IPS-20b (cell line): ENCODE results near the gene TOP2B.

Source experiments
- H3K27ac ChIP-seq: one replicate; pipeline ENCODE4 v1.5.1; 2013; ENCODE audit warnings: low read length
- H3K27me3 ChIP-seq: 2 replicates; pipeline ENCODE4 v1.6.1; 2013; ENCODE audit warnings: mild to moderate bottlenecking, low read length, inconsistent platforms; ENCODE audit not compliant: insufficient read depth
- H3K36me3 ChIP-seq: 2 replicates; pipeline ENCODE4 v1.6.1; 2013; ENCODE audit warnings: low read depth, mild to moderate bottlenecking, inconsistent platforms, low read length, moderate library complexity; ENCODE audit not compliant: insufficient read depth
- H3K4me1 ChIP-seq: 2 replicates; pipeline ENCODE4 v1.6.1; 2013; ENCODE audit warnings: mild to moderate bottlenecking, control low read depth, inconsistent platforms, low read length, moderate library complexity; ENCODE audit not compliant: insufficient read depth
- H3K4me3 ChIP-seq: 2 replicates; pipeline ENCODE4 v1.5.1; 2013; ENCODE audit warnings: mild to moderate bottlenecking, low read length, inconsistent platforms
- H3K9ac ChIP-seq: 2 replicates; pipeline ENCODE4 v1.6.1; 2013; ENCODE audit warnings: low read depth, mild to moderate bottlenecking, inconsistent platforms, low read length, moderate library complexity
- H3K9me3 ChIP-seq: 2 replicates; pipeline ENCODE4 v1.6.1; 2013; ENCODE audit warnings: mild to moderate bottlenecking, low read depth, low read length, inconsistent platforms; ENCODE audit not compliant: insufficient read depth

TOP2B gene

DNA sequence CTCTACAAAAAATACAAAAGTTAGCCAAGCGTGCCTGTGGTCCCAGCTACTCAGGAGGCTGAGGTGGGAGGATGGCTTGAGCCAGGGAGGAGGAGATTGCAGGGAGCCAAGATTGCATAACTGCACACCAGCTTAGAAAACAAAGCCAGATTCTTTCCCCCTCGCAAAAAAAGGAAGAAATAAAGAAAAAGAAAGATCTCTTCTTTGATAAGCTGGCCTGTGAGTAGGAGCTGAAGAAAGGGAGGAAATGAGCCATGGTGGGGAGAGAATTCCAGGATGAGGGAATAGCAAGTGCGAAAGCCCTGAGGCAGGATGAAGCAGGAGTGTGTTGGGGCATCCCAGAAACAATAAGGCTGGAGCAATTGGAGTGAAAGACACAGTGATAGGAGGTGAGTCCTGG is 24.5 kb upstream of the TOP2B start:
- no peak overlapping the region for H3K9ac ChIP-seq
- no peaks in the 10 kb centered on the region for H3K4me1 ChIP-seq
- no peaks in the 10 kb centered on the region for H3K27me3 ChIP-seq
- H3K36me3 ChIP-seq: no peaks in the 10 kb centered on the region
- no peaks in the 10 kb centered on the region for H3K9me3 ChIP-seq
- H3K27ac ChIP-seq: no peak overlapping the region
- H3K4me3 ChIP-seq: no peak overlapping the region

DNA sequence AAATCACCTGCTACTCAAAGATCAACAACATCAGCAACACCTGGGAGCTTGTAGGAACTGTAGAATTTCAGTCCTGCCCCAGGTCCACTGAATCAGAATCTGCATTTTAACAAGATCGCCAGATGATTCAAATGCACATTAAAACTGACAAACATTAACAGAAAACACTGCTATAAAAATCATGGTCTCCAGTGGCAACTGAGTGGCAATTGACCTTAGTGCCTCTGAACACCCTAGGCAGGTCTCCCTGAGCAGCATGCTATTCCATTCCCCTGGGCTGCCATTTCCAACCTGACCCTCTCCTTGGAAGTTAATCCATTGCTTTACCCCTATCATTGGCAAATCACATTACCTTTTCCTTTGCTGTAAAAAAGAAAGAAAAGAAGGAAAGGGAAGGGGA is 23.0 kb upstream of the TOP2B start:
- H3K9me3 ChIP-seq: no peaks in the 10 kb centered on the region

DNA sequence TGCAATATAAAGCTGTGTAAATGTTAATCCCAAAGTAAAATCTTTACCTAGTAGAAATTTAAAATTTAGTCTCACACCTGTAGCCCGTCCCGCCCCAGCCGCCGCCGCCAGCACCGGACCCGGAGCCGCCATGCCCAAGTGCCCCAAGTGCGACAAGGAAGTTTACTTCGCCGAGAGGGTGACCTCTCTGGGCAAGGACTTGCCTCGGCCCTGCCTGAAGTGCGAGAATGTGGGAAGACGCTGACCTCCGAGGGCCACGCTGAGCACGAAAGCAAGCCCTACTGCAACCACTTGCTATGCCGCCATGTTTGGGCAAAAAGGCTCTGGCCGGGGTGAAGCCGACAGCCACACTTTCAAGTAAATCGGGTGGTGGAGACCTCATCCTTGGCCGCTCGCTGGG is 22.1 kb upstream of the TOP2B start:
- Histone ChIP-seq H3K36me3 (no peaks in the 10 kb centered on the region), H3K9me3 (no peaks in the 10 kb centered on the region), H3K27ac (no peak overlapping the region), H3K4me3 (no peak overlapping the region), H3K9ac (no peak overlapping the region), H3K27me3 (no peaks in the 10 kb centered on the region), H3K4me1 (no peaks in the 10 kb centered on the region)

More for the DNA sequence above, 23.0 kb upstream of the TOP2B start:
- H3K36me3 ChIP-seq: no peaks in the 10 kb centered on the region
- H3K4me1 ChIP-seq: no peaks in the 10 kb centered on the region
- no peak overlapping the region for H3K4me3 ChIP-seq
- no peaks in the 10 kb centered on the region for H3K27me3 ChIP-seq
- H3K27ac ChIP-seq: no peak overlapping the region
- no peak overlapping the region for H3K9ac ChIP-seq

DNA sequence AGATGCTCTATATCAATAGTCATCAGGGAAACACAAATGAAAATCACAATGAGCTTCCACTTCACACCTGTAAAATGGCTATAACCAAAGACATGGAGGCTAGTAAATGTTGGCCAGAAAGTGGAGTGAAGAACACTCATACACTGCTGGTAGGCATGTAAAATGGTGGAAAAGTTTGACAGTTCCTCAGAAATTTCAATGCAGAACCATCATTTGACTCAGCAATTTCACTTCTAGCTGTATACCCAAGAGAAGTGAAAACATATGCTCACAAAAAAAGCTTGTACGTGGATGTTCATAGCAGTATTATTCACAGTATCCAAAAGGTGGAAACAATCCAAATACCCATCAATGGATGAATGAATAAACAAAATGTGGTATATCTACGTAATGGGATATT is 19.2 kb upstream of the TOP2B start:
- Histone ChIP-seq H3K36me3 (no peaks in the 10 kb centered on the region), H3K9me3 (no peaks in the 10 kb centered on the region), H3K27me3 (no peaks in the 10 kb centered on the region), H3K4me1 (no peaks in the 10 kb centered on the region), H3K27ac (no peak overlapping the region), H3K9ac (no peak overlapping the region), H3K4me3 (no peak overlapping the region)

DNA sequence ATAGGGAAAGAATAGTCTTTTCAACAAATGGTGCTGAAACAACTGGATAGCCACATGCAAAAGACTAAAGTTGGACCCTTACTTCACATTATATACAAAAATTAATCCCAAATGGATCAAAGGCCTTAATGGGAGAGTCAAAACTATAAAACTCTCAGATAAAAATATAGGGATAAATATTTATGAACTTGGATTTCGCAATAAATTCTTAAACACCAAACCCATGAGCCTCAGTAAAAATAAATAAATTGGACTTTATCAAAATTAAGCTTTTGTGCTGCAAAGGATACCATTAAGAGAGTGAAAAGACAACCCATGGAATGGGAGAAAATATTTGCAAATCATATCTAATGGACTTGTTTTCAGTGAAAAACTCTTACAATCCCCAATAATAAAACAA is 18.7 kb upstream of the TOP2B start:
- no peaks in the 10 kb centered on the region for H3K4me1 ChIP-seq
- no peak overlapping the region for H3K4me3 ChIP-seq
- no peaks in the 10 kb centered on the region for H3K36me3 ChIP-seq
- no peak overlapping the region for H3K9ac ChIP-seq
- H3K27me3 ChIP-seq: no peaks in the 10 kb centered on the region
- H3K27ac ChIP-seq: no peak overlapping the region
- H3K9me3 ChIP-seq: no peaks in the 10 kb centered on the region

DNA sequence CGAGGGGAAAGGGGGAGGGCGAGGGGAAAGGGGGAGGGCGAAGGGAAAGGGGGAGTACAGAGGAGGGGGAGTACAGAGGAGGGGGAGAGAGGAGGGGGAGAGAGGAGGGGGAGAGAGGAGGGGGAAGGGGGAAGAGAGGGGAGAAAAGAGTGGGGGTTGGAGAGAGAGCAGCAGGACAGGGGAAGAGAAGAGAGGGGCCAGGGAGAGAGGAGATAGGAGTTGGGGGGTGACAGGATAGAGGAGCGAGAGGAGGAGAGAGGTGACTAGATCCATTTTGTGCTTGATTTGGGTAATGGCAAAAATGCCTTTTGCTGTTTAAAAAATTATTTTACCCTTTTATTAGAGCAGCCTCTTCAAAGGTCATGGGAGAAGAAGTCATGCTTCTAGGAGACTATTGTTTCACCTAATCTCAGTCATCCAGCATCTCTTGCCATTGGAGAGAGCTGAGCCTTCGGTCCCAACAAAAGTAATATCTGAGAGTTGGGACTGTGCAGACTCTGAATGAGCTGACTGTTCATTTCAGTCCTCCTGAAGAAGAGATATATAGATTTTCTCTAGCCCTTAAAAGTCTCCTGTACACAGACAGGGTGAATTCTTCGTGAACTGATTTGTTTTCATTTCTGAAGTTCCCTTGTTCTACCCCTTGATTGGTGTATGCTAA is 15.1 kb upstream of the TOP2B start:
- no peaks in the 10 kb centered on the region for H3K36me3 ChIP-seq
- no peak overlapping the region for H3K27ac ChIP-seq
- H3K9ac ChIP-seq: no peak overlapping the region
- no peaks in the 10 kb centered on the region for H3K4me1 ChIP-seq
- H3K27me3 ChIP-seq: no peaks in the 10 kb centered on the region
- no peak overlapping the region for H3K4me3 ChIP-seq
- no peaks in the 10 kb centered on the region for H3K9me3 ChIP-seq

DNA sequence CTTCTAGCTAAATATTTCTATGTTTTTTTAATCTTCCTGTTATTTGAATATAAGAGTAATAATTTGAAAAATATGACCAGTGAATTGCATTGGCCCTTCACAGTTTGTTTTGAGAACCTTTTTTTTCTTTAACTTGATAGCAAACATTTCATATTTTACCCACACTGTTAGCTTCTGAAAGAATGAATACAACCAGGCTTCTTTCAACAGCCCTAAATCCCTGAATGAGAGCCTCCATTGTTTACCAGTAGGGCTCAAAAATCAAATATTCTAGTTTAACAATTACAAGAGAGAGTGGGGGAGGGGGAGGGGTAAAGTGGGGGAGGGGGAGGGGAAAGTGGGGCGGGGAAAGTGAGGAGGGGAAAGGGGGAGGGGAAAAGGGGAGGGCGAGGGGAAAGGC is 14.5 kb upstream of the TOP2B start:
- H3K27ac ChIP-seq: no peak overlapping the region
- no peak overlapping the region for H3K4me3 ChIP-seq
- no peaks in the 10 kb centered on the region for H3K4me1 ChIP-seq
- no peaks in the 10 kb centered on the region for H3K36me3 ChIP-seq
- H3K27me3 ChIP-seq: no peaks in the 10 kb centered on the region
- no peak overlapping the region for H3K9ac ChIP-seq
- no peaks in the 10 kb centered on the region for H3K9me3 ChIP-seq

DNA sequence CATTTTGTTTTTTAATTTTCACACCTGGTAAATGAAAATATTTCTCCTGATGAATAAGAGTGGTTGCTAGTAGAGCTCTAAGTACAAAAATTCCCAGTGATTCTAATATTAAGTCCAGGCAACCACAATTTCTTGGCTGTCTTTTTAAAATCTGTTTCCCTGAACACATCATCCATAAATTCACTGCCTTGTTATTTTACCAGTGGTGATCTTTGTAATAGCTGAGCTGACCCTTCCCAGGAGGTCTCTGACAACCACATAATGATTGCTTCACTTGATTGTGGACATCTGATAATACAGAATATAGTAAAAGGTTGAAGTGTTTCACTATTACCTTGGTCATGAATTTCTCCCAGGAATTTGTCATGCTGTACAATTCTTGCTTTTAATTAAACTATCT is 13.9 kb upstream of the TOP2B start:
- H3K9me3 ChIP-seq: no peaks in the 10 kb centered on the region
- H3K4me1 ChIP-seq: no peaks in the 10 kb centered on the region
- no peaks in the 10 kb centered on the region for H3K27me3 ChIP-seq
- no peak overlapping the region for H3K27ac ChIP-seq
- H3K4me3 ChIP-seq: no peak overlapping the region
- H3K36me3 ChIP-seq: no peaks in the 10 kb centered on the region
- H3K9ac ChIP-seq: no peak overlapping the region

DNA sequence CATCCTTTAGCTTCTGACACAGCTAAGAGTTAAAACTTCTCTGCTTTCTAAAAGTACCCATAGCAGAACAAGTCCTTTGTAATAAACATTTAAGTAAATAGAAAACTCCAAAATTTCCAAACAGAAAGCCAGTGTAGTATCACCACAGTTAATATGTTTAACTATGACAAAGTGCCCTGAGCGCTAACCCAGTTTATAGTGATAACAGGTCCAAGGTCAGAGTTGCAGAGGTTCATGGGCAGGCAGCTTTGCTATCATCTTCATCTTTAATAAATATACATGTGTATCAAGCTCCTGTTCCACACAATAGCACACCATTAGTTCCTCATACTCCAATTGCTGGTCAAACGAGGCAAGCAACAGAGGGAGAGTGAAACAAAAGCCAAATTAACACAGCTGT is 12.4 kb upstream of the TOP2B start:
- Histone ChIP-seq H3K4me3 (no peak overlapping the region), H3K36me3 (no peaks in the 10 kb centered on the region), H3K27me3 (no peaks in the 10 kb centered on the region)

DNA sequence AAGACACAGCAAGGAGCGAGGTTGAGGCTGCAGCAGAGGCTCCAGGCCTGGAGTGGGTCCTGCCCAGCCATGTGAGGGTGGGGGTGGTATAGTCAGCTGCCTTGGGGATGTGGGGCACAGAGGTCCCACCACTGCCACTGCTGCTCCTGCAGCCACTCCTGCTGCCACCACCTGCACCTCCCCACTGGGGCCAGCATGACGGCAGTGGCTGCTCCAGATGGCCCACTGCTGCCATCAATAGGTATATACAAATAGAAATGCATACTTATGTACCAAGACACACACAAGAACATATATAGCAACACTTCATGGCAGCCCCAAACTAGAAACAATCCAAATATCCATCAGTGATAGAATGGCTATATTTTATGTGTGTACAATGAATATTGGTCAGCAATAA is 10.0 kb upstream of the TOP2B start:
- H3K27me3 ChIP-seq: no peaks in the 10 kb centered on the region
- H3K4me1 ChIP-seq: no peaks in the 10 kb centered on the region
- no peak overlapping the region for H3K4me3 ChIP-seq
- no peak overlapping the region for H3K9ac ChIP-seq
- no peaks in the 10 kb centered on the region for H3K36me3 ChIP-seq
- no peaks in the 10 kb centered on the region for H3K9me3 ChIP-seq
- no peak overlapping the region for H3K27ac ChIP-seq

More for the DNA sequence above, 12.4 kb upstream of the TOP2B start:
- Histone ChIP-seq H3K4me1 (no peaks in the 10 kb centered on the region), H3K9me3 (no peaks in the 10 kb centered on the region), H3K9ac (no peak overlapping the region), H3K27ac (no peak overlapping the region)

DNA sequence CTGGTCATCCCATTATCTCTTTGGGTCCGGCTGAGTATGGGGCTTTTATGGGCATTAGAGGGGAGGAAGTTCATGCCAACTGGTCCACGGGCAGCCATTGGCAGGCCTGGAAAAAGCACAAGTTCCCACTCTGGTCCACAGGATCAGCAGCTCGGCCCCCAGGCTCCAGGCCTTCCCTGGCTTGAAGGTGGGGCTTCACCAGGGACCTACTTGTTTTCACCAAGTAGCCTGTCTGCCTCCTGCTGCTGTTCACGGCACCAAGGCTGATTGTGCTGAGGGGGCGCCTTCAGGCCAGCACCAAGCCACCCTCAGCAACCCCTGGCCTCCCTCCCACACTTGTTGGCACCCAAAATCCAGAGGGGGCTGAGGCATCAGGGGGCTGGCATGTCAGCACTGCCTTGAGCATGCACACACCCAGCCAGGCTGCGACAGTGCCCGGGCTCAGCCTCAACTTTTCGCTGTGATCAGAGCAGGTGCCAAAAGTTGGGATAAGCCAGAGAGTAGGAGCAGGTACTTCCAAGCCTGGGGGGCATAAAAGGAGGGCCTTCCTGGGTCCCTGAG is 9.1 kb upstream of the TOP2B start:
- no peak overlapping the region for H3K9ac ChIP-seq
- no peaks in the 10 kb centered on the region for H3K27me3 ChIP-seq
- no peaks in the 10 kb centered on the region for H3K4me1 ChIP-seq
- H3K9me3 ChIP-seq: no peaks in the 10 kb centered on the region
- no peak overlapping the region for H3K27ac ChIP-seq
- no peaks in the 10 kb centered on the region for H3K36me3 ChIP-seq
- H3K4me3 ChIP-seq: no peak overlapping the region

DNA sequence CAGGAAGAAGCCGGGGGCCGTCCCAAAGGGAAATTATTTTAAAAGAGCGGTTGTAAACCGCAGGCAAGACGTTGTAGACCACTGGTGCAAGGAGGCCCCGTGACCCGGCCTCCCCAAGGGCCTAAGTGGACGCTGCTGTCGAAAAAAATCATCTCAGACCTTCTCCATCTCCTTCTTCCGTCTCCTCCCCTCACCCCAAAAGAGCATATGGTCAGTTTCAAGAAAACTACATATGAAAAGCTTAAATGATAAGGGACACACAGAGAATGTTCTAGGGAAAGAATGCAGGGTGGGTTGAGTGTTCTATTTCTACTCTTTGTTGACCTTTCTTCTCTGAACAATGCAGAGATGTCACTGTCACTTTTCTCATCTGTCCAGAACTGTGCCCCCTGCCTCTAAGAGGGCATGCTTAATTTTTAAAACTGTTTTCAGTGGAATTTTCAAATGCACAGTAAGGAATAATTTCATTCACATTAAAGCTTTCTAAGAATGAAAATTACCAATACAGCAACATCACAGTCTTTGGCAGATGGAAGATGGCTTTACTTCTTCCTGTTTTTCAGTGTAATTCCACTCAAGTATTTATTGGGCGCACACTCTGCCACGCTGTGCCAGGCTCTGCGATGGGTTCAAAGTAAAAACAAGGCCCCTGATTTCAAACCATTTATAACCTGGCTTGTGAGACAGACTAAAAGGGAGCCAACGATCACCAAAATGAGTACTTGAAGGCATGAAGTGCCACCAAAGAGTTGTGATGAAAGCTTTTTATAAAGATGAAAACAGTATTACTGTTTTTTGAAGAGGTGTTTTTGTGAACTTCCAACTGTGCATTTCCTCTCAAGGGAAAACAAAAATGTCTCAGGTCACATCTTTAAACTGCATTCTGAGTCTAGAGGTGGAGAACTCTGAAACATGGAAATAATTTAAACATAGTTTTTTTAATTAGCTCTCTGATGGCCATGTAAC is 891 bp upstream of the TOP2B start:
- Histone ChIP-seq H3K27ac (peak overlapping the region; percentile 81), H3K27me3 (no peaks in the 10 kb centered on the region)

More for the DNA sequence above, 891 bp upstream of the TOP2B start:
- Histone ChIP-seq H3K36me3 (no peaks in the 10 kb centered on the region), H3K4me3 (peak overlapping the region; percentile 100), H3K9me3 (no peaks in the 10 kb centered on the region), H3K4me1 (peaks cover 16% of the 10 kb centered on the region), H3K9ac (peak overlapping the region; percentile 87; the same call in 1 of the 2 replicates)
